Activated gamma-delta T cell (primary cell): ENCODE results near the gene IPO13.

ENCODE experiments used
- DNase-seq: peaks from one replicate; lab custom pipeline; 2025; lab: John Stamatoyannopoulos, UW
- total RNA-seq, 2 donors: gene quantifications; one replicate each; lab custom pipeline; 2026; lab: John Stamatoyannopoulos, UW

IPO13 gene, protein sequence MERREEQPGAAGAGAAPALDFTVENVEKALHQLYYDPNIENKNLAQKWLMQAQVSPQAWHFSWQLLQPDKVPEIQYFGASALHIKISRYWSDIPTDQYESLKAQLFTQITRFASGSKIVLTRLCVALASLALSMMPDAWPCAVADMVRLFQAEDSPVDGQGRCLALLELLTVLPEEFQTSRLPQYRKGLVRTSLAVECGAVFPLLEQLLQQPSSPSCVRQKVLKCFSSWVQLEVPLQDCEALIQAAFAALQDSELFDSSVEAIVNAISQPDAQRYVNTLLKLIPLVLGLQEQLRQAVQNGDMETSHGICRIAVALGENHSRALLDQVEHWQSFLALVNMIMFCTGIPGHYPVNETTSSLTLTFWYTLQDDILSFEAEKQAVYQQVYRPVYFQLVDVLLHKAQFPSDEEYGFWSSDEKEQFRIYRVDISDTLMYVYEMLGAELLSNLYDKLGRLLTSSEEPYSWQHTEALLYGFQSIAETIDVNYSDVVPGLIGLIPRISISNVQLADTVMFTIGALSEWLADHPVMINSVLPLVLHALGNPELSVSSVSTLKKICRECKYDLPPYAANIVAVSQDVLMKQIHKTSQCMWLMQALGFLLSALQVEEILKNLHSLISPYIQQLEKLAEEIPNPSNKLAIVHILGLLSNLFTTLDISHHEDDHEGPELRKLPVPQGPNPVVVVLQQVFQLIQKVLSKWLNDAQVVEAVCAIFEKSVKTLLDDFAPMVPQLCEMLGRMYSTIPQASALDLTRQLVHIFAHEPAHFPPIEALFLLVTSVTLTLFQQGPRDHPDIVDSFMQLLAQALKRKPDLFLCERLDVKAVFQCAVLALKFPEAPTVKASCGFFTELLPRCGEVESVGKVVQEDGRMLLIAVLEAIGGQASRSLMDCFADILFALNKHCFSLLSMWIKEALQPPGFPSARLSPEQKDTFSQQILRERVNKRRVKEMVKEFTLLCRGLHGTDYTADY
- total RNA-seq: 32.0 to 32.2 reads per million in 2 donors

DNA sequence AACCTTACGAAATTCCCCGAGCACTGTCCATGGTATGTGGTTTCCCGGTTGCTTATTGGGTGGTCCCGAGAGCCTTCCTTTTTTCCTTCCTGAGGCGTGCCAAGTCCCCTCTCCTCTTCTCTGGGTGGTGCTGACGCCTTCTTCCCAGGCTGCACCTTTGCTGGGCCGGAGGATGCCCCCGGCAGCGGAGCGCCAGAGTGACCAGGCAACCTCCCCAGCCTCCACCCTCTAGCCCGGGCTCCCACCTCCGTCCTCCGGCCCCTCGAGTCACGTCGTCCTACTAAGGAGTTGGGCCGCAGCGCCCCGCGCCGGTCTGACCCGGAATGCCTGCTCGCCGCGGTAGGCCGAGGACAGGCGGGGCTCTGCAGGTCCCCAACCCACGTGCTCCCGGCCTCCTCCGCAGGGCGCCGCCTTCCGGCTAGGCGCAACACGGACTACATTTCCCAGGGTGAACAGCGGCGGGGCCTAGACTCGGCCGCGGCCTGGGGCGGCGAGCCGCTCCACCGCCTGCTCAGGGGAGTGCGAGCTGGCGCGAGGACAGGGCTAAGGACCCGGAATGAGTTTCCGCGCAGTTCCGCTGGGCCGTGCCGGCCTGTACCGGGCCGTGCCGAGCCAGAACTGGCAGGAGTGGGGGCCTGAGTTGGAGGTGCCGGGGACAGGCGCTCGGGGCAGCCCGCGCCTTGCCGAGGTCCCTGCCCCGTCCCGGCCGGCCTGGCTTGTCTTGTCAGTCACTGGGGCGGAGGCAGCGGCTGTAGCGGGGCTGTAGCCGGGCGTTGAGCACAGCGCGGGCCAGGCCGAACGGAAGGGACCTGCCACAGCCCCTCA, at the start of gene IPO13:
TSS of gene IPO13 (plus strand) at position 715 of the 825 bp plus-strand sequence. CDS start 651 bp downstream, outside the sequence.
- peak; percentile 87 for DNase-seq

DNA sequence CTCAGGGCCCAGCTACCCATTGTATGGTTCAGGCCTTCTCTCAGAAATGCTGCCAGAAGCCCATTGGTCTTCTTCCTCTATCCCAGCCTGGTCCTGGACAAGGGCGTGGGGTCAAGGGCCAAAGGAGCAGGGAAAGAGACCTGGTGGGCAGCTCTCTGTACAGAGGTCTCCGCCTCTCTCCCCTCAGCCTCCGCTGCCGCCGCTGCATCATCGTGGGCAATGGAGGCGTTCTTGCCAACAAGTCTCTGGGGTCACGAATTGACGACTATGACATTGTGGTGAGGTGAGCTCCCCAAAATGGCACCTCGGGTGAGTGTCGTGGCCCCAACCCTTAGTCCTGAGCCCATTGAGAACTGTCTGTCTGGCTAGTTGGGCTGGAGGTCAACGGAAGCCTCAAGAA, 47.8 kb upstream of the IPO13 start:
- DNase-seq: no peak

- DNase-seq: no peak
These were observed 46.4 kb upstream of the IPO13 start for GRCh38 chr1:43900386-43900785.

DNA sequence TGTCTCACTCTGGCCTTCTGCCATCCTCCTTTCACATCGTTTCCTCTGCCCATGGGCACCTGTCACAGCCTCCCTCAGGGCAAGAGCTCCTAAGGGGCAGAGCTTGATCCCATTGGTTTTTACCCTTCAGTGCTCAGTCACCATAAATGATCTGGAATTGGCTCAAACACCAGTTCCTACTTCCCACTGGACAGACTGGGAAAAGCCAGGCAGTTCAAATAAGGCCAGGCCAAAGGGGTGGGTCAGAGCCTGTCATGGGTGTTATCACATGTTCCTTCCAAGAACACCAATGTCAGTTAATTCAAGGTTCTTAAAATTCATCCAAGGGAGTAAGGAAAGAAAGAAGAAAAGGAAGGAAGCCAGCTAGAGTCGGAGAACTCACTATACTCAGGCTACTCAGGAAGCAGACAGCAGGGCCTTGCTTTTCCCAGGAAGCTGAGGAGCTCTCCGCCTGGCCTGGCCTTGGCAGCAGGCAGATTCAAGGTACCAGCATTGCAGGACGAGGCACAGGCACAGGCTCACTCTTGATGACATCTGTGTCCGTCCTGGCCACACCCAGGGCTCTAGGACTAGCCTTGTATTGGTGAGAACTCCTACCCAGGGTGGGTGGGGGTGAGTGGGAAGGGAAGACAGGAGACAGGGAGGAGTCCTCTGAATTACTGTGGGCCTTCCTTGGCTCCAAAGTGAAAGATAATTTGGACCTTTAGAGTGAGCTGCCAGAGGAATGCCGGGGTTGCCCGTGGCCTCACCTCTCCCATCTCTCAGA, 45.4 kb upstream of the IPO13 start:
- no peak for DNase-seq

- DNase-seq: no peak
These were observed 44.5 kb upstream of the IPO13 start for GRCh38 chr1:43902058-43902831.

DNA sequence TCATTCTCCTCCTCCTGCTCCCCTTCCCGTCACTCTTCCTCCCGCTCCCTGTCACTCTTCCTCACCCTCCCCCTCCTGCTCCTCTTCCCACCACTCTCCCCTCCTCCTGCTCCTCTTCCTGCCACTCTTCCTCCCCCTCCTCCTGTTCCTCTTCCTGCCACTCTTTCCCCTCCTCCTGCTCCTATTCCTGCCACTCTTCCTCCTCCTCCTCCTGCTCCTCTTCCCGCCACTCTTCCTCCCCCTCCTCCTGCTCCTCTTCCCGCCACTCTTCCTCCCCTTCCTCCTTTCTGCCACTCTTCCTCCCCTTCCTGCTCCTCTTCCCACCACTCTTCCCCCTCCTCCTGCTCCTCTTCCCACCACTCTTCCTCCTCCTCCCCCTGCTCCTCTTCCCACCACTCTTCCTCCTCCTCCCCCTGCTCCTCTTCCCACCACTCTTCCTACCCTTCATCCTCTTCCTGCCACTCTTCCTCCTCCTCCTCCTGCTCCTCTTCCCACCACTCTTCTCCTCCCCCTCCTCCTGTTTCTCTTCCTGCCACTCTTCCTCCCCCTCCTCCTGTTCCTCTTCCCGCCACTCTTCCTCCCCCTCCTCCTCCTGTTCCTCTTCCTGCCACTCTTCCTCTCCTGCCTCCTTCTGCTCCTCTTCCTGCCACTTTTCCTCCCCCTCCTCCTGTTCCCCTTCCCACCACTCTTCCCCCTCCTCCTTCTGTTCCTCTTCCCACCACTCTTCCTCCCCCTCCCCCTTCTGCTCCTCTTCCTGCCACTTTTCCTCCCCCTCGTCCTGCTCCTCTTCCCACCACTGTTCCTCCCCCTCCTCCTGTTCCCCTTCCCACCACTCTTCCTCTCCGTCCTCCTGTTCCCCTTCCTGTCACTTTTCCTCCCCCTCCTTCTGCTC, 41.8 kb upstream of the IPO13 start:
- no peak for DNase-seq

DNA sequence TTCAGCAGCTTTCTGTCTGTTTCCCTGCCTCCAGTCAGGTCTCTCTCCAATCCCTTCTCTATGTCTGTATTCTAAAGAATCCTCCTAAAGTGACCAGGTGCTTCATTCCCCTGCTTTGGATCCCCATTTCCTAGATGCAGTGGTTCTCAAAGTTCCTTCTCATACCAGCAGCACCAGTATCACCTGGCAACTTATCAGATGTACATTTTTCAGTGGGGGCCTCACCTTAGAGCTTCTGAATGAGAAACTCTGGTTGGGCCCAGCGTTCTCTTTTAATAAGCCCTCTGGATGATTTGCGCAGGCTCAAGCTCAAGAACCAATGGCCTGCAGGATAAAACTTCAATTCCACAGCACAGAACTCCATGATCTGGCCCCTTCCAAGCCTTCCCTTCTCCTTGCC, 38.5 kb upstream of the IPO13 start:
- DNase-seq: no peak

DNA sequence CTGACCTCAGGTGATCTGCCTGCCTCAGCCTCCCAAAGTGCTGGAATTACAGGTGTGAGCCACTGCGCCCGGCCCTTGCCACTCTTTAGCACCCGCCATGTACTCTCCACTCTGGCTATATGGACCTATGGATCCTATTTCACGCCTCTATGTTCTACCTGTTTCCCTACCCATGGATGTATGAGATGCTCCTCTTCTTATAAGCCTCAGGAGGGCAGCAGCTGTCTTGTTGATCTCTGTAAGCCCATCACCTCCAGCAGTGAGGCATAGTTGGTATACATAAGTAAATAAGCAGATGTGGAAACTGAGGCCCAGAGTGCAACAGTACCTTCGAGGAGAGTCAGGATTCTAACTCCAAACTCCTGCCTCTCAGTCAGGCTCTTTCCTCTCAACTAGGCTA, 37.9 kb upstream of the IPO13 start:
- no peak for DNase-seq

GRCh38 chr1:43910343-43910742, 36.4 kb upstream of the IPO13 start:
- no peak for DNase-seq

DNA sequence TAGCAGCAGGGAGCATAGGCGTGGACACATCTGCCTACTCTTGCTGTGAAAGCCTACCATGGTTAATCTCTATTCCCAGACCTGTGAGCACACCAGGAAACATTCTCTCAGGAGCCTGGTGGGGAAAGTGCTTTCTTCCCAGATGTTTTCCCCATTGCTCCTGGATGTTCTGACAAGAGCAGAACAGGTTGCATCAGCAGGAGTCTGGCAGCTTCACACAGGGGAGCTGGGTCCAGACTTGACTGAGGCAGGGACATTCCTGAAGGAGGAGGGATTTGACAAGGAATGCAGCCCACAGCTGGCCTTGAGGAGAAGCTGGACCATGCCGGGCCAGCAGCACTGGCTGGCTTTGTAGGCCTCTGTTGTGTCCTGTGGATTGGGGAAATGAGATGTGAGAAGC, 34.1 kb upstream of the IPO13 start:
- DNase-seq: no peak

- DNase-seq: no peak
These were observed 33.7 kb upstream of the IPO13 start for GRCh38 chr1:43913051-43913501.

DNA sequence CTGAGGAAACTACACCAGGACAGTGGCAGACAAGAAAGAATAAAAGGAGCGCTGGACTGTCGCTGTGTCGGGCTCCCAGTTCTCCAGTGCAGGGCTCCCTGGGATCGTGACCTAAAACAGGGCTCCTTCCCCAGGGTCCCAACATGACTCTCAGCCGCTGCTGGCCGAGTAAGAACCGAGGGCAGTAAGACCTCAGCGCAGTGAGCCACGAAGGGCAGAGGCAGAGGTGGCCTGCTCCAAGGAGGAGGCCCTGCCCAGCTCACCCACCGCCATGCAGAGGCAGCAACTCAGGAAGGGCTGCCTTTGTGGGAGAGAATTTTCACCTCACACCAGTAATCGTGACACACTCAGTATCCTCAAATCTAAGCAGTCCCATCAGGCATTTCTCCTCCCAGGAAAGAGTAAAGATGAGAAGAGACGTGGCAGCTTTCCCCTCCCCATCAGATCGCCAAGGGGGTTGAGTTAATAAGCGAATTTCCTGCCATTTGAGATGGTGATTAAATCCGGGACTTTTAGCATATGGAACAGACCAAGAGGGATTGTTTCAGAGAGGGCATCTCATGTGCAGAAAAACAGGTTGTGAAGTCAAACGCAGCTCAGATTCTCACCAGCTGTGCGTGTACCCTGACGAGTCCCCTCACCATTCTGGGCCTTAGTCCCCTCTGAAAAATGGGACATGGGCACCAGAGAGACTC, 32.9 kb upstream of the IPO13 start:
- DNase-seq: no peak

GRCh38 chr1:43914576-43915525, 31.9 kb upstream of the IPO13 start:
- no peak for DNase-seq

- DNase-seq: no peak
These were observed 26.8 kb upstream of the IPO13 start for GRCh38 chr1:43919906-43920305.

DNA sequence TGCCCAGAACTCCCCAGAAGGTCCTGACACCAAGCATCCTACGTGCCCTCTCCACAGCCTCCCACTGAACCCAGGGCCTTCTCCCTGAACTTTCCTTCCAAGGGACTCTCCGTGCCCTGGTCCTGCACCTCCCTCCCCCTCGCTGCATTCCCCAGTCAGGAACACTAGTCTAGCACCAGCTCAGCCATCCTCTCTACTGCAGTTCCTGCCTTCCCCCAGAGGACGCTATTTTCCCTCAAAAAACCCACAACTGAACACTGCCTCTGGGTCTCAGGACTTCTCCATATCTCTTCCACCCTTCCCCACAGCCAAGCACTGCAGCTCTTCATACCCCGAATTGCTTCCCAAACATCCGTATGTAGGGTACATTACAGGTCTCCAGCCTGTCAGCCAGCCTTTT, 25.7 kb upstream of the IPO13 start:
- DNase-seq: no peak

DNA sequence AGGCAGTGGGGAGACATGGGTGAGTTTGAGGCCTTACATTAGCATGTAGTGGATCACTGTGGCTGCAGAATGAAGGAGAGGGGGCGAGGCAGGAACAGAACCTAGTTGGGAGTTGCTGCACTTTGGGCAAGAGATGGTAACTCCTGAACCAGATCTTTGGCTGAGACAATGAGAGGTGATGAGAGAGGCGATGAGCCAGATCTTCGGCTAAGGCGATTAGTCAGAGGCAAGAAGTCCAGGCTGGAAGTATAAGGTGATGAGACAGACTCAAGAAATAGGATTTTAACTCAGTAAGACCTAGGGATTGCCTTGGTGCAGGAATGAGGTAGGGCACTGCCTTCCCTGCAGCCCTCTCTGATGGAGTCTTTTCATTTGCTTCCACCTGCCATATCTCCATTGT, 22.2 kb upstream of the IPO13 start:
- no peak for DNase-seq

DNA sequence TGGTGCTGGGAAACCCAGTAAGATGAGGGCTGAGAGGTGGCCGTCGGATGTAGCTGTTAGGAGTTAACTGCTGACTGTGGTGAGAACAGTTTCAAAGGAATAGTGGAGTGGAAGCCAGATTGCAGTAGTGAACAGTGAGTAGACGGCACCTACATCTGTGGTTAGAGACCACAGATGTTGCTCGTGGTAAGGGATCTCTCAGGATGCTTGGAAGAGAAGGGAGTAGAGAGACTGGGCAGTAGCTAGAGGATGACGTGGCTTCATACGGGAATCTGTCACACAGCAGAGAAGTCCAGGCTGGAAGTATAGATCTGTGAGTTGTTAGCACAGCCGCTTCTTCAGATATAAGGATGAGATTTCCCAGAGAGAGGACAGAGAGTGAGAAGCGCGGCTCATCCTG, 20.9 kb upstream of the IPO13 start:
- DNase-seq: no peak
